Glutamatergic neuron (in vitro differentiated cells): ENCODE data around the gene PRLHR. TPM values are rescaled to one million over a fixed set of nuclear protein-coding genes. Genes with fewer than 3 reads are reported as not detected.

Experiments
- DNase-seq: peaks from one replicate; pipeline ENCODE4 v3.0.0; 2022
- H3K27ac Mint-ChIP-seq: one replicate; pipeline ENCODE4 v1.8.0; 2020; ENCODE audit warnings: mild to moderate bottlenecking, mixed read lengths, inconsistent platforms; ENCODE audit not compliant: unreplicated experiment
- H3K27me3 Mint-ChIP-seq: one replicate; pipeline ENCODE4 v1.8.0; 2020; ENCODE audit warnings: mild to moderate bottlenecking, moderate library complexity, mixed read lengths, inconsistent platforms; ENCODE audit not compliant: unreplicated experiment
- H3K36me3 Mint-ChIP-seq: one replicate; pipeline ENCODE4 v1.8.0; 2020; ENCODE audit warnings: mild to moderate bottlenecking, mixed read lengths, inconsistent platforms; ENCODE audit not compliant: unreplicated experiment
- H3K4me1 Mint-ChIP-seq: one replicate; pipeline ENCODE4 v1.8.0; 2020; ENCODE audit warnings: mild to moderate bottlenecking, low read depth, mixed read lengths, inconsistent platforms; ENCODE audit not compliant: unreplicated experiment
- H3K4me3 Mint-ChIP-seq: one replicate; pipeline ENCODE4 v1.8.0; 2020; ENCODE audit warnings: mild to moderate bottlenecking, mixed read lengths, inconsistent platforms; ENCODE audit not compliant: unreplicated experiment
- H3K9me3 Mint-ChIP-seq: one replicate; pipeline ENCODE4 v1.8.0; 2020; ENCODE audit warnings: mild to moderate bottlenecking, moderate library complexity, mixed read lengths, inconsistent platforms; ENCODE audit not compliant: unreplicated experiment
- total RNA-seq: library from RNA; stranded (reverse); fragmentation: NEBNext Ultra II Directional; extraction: Animal tissue kit (Norgen Biotek cat#: 25700); gene quantifications from one replicate; pipeline ENCODE4 v1.2.1, GENCODE V29; 2021; ENCODE audit not compliant: unreplicated experiment
- TF ChIP-seq, protein P1 (sequence below): fragments of 200-600 bp; sonication (generic); IDR thresholded peaks from one replicate; pipeline ENCODE4 v1.5.0; 2021; ENCODE audit not compliant: partially characterized antibody, unreplicated experiment

Gene PRLHR
- total RNA-seq, 1 donor from 2014 or later: 0.22 TPM

DNA sequence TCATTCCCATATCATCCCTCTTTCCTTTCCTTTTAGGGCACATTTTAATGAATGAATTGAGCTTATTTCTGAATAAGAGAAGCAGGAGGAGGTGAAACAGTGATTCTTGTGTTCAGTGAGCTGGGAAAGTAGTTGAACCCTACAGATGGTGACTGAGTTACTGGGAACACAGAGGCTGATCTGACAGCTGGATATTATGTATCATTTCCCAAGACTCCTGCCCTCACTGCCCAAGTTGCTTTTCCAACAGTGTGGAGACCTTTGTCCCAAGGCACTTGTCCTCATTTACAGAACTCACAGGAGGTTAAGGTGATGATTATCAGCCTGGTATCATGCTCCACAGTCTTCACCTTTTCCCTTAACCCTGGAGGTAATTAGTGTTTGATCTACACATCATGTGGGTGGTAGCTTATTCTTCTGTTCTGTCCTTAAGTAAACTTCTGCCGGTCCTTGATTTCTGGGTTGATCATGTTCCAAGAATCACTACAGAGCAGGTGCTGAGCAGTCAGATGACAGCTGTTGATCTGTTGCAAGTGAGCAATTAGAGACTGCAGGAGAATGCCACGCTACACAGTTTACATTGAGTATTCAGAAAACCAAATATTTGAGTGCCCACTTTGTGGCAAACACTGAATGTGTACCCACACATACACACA lies 2.6 kb downstream of the PRLHR start:
- no peak overlapping the region for H3K27ac Mint-ChIP-seq
- peaks cover 19% of the 10 kb centered on the region for H3K27me3 Mint-ChIP-seq
- TF ChIP-seq, protein P1, sequence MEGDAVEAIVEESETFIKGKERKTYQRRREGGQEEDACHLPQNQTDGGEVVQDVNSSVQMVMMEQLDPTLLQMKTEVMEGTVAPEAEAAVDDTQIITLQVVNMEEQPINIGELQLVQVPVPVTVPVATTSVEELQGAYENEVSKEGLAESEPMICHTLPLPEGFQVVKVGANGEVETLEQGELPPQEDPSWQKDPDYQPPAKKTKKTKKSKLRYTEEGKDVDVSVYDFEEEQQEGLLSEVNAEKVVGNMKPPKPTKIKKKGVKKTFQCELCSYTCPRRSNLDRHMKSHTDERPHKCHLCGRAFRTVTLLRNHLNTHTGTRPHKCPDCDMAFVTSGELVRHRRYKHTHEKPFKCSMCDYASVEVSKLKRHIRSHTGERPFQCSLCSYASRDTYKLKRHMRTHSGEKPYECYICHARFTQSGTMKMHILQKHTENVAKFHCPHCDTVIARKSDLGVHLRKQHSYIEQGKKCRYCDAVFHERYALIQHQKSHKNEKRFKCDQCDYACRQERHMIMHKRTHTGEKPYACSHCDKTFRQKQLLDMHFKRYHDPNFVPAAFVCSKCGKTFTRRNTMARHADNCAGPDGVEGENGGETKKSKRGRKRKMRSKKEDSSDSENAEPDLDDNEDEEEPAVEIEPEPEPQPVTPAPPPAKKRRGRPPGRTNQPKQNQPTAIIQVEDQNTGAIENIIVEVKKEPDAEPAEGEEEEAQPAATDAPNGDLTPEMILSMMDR: no peak
- H3K4me3 Mint-ChIP-seq: no peak overlapping the region
- peaks cover 14% of the 10 kb centered on the region for H3K4me1 Mint-ChIP-seq
- no peak for DNase-seq
- H3K9me3 Mint-ChIP-seq: peaks cover 9% of the 10 kb centered on the region
- no peaks in the 10 kb centered on the region for H3K36me3 Mint-ChIP-seq

DNA sequence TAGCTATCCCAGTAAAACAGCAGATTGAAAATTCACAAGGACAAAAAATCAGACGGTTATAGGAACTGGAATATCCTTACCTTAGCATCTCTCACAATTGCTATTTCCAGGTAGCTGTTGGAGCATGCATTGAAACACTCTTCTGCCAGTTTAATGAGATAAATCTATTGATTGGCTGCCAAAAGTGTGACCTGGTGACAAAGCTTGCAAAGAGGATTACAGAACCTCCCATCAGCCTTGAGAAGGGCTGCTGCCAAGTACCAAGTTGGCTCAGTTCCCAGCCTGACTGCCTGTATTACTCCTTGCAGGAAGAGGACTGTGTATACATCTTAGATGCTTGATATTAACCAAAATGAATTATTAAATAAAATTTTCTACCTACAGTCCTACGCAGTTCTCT lies 5.1 kb downstream of the PRLHR start:
- TF ChIP-seq, protein P1: no peak
- peaks cover 7% of the 10 kb centered on the region for H3K4me1 Mint-ChIP-seq
- H3K36me3 Mint-ChIP-seq: no peaks in the 10 kb centered on the region
- no peak overlapping the region for H3K4me3 Mint-ChIP-seq
- H3K27ac Mint-ChIP-seq: no peak overlapping the region
- peaks cover 7% of the 10 kb centered on the region for H3K9me3 Mint-ChIP-seq
- no peak for DNase-seq
- H3K27me3 Mint-ChIP-seq: peaks cover 12% of the 10 kb centered on the region

DNA sequence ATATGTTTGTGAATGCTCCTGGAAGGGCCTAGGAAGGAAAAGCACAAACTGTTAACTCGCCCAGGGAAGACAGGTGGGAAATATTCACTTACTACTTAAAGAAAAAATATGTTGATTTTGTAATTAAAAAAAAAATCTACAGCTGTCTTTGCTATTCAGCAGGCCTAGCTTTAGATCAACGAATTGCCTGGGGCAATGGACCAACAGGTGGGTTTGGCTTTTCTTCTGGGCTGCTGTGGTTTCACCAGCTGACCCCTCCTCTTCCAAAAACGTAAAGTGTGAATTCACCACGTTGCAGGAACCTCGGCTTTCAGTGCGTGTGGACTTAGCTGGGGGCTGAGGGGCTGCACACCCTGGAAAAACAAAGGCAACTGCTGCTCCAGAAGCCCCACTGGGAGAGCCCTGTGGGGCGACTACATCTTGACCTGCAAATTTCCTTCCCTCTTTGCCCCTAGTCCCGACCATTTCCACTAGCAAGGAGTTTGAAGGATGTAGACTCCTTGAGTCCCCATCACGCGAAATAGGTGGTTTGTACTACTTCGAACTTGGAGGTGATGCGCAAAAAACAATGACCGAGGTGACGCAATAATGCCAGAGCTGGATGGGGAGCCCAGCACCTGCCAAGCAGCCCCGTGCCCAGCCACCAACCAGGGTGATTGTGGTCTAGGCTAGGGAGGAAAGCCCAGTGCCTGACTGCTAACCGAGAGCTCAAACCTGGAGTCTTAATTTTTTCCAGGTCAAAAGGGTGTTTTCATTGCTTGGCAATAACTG lies 7.4 kb downstream of the PRLHR start:
- H3K27ac Mint-ChIP-seq: no peak overlapping the region
- no peak overlapping the region for H3K4me3 Mint-ChIP-seq

DNA sequence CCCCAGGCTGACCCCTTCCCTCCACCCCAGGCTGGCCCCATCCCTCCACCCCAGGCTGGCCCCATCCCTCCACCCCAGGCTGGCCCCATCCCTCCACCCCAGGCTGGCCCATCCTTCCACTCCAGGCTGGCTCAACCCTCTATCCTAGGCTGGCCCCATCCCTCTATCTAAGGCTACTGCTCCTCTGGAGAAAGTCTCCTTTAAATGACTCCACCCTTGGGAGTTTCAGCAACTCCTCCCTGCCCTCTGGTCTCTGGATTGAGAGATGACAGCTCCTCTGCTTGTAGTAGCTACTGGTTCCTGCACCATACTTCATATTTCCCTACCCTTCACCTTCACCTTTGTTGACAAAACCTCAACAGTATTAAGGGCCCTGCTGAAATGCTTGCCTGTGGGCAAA lies 8.5 kb downstream of the PRLHR start:
- Mint-ChIP-seq H3K27me3 (peaks cover 2% of the 10 kb centered on the region), H3K4me1 (no peaks in the 10 kb centered on the region), H3K4me3 (no peak overlapping the region), H3K36me3 (no peaks in the 10 kb centered on the region), H3K27ac (no peak overlapping the region), H3K9me3 (peaks cover 3% of the 10 kb centered on the region)
- TF ChIP-seq, protein P1: no peak
- no peak for DNase-seq

More for the DNA sequence above, 7.4 kb downstream of the PRLHR start:
- TF ChIP-seq, protein P1: no peak
- DNase-seq: no peak
- no peaks in the 10 kb centered on the region for H3K36me3 Mint-ChIP-seq
- peaks cover 3% of the 10 kb centered on the region for H3K9me3 Mint-ChIP-seq
- H3K27me3 Mint-ChIP-seq: peaks cover 4% of the 10 kb centered on the region
- peaks cover 4% of the 10 kb centered on the region for H3K4me1 Mint-ChIP-seq

DNA sequence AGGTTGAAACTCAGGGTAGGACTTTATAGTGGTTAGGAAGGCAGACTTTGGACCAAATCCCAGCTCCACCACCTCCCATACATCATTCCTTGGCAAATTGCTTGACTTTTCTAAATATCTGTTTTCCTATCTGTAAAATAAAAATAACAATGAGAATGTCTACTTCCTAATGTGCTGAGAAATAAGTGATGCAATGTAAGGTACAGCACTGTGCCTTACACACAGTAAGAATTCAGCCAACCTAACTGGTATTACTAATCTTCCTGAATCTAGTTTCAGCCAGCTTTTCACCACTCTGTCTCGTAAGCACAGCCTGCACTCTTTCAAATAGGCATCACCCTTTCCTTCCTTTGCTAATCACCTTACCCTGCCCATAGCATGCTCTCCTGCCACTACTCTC lies 9.7 kb downstream of the PRLHR start:
- Mint-ChIP-seq H3K36me3 (no peaks in the 10 kb centered on the region), H3K27ac (no peak overlapping the region), H3K4me1 (no peaks in the 10 kb centered on the region), H3K9me3 (peaks cover 3% of the 10 kb centered on the region), H3K4me3 (no peak overlapping the region), H3K27me3 (peaks cover 2% of the 10 kb centered on the region)
- no peak for DNase-seq
- TF ChIP-seq, protein P1: no peak
